HG03025 (cell line): Measurements from ENCODE around the gene BTG1.

Source experiments
- ATAC-seq: cut with Tn5 transposase; IDR thresholded peaks from one replicate; pipeline ENCODE4 v1.9.1; 2021; ENCODE audit warnings: mild to moderate bottlenecking, moderate library complexity; ENCODE audit not compliant: unreplicated experiment, low FRiP score

BTG1 gene, protein sequence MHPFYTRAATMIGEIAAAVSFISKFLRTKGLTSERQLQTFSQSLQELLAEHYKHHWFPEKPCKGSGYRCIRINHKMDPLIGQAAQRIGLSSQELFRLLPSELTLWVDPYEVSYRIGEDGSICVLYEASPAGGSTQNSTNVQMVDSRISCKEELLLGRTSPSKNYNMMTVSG

DNA sequence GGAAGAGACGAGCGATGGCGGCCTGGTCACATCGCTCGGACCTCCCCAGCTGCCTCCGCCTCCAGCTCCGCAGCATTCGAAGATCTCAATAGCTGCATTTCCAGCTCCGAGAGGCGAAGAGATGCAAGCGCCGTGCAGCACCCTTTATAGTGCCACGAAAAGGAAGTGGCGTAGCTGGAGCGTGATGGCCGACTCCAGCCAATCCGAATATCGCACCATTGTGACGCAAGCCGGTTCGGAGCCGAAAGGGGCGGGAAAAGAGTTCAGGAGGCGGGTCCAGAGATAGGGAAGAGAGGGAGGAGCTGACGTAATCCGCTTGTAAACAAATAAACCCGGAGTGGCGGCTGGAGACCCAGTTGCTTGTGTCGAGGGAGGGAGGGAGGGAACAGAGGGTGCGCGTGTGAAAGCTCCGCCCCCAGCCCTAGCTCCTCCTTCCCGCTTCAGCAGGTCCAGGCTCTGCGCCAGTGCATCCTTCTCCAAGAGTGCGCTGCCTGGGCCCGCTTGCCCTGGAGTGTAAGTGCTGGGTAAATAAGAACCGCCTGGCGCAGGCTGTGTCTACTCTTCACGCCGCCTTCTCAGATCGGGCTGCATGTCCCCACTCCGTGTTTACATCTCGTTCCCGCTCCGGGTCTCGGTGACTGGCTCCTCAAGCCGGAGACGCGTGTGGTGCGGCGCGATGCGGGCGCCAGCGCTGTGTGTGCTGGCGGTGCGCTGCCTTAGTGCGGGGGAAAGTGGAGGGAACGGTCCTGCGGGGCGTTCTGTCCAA, at the start of gene BTG1:
Gene BTG1 (minus strand): TSS at position 116 of the 766 bp plus-strand sequence. CDS start 311 bp downstream, outside the sequence.
- peak; percentile 65 for ATAC-seq

DNA sequence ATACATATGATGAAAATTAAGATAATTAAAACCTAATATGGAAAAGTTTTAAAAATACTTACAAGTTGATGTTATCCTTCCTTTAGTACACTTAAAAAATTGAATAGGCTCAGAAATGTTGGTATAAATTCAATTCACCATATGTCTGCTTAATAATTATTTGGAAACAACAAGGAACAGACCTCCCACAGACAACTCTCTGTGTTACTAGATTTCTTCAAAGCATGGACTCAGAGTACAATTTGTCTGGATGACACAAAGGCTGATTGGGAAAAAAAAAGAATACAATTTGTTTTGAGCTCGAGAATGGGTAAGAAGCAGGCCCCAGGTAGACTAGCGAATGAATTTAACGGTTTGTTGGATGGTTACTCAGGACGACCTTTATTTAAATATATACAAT, 48.9 kb upstream of the BTG1 start:
- ATAC-seq, result no peak

DNA sequence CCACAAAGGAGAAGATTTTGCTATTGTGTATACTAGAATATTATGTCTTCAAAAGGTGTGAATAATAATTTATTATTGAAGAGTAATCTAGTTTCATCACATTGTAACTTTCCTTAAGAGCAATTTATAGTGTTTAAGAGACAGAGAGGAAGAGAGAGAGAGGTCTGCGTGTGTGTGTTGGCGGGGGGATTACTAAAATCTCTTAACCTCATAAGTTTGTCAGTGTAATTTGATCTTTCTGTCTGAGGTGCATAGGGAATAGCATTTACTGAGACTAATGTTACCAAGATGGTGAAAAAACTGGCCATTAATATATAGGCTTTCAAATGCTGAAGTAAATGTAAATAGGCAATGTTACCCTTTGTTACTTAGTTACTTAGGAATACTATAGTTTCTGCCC, 48.2 kb upstream of the BTG1 start:
- ATAC-seq, result no peak

DNA sequence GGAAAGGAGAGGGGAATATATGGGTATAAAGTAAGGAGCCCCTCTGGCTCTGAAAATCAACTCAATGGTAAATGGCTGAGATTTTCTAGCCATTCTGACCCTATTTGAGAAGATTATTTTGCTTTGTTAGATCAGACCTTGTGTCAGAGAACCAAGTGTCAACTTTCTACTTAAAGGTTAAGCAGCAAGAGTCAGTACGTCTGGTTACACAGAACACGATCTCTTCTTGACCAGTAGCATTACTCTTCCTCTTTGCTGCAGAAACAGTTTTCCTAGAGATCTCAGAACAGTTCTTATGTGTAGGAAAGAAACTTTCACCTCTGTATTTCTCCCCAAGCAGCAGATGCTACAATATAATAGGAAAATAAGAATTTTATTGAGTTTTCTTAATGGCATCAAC, 47.4 kb upstream of the BTG1 start:
- ATAC-seq, result no peak

DNA sequence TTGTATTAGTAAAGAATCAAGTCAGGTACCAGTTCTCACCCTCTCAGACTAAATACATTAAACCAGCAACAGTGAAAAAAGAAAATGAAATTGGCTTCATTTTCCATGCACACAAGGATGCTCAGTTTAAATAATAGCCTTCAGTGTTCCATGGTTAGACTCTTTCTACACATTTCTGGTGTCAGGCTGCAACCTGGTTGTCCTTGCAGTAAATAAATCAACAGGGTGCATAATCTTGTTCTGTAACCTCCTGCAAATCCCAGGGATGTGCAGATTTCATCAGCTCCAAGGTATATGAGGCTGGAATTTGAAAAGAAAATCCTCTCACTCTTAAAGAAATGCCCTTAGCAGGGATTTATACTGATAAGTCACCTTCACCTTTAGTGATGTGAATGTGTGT, 46.7 kb upstream of the BTG1 start:
- no peak for ATAC-seq

DNA sequence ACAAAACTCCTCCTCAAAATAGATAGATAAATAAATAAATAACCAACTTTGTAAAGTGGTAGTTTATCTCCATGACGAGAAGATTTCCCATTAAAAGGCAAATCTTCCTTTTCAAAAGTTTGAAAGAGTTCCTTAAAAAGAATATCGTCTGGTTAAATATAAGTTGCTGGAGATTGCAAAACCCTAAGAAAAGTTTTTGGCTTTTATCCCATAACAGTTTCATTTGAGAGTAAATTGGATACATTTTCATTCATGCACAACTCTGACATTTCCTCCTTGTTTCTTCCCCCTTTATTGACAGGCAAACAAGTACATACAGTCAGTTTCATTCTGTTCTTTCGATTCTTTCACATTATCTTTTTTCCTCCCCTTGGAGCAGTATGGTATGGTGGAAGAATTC, 45.4 kb upstream of the BTG1 start:
- ATAC-seq, result no peak

DNA sequence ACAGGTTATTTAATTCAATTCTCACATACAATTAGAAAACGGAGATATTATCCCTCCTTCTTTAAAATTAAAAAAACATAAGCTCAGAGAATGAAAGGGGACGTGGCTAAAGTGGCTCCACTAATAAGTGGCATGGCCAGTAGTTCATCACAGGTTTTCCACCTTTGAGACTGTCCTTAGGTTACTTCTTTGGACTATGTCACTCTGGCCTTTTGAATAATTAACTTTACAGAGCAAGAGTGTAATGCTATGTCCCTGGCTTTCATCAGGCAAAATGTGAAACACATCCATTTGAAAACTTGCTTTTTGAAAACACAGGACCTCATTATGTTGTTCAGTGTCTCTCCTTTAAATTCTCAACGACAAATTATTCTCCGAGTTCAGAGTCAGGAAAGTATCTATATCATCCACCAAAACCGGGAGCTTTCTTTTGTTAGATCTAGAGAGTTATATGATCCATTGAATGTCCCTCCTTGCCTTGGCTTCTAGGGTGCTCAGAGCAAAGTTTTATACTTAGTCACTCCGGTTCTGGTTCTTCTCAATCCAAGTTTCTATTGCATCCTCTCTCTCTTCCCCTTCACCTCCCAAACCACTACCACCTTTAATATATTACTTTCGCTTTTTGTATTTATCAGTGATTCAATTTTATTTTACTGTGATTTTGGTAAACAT, 43.0 kb upstream of the BTG1 start:
- no peak for ATAC-seq

DNA sequence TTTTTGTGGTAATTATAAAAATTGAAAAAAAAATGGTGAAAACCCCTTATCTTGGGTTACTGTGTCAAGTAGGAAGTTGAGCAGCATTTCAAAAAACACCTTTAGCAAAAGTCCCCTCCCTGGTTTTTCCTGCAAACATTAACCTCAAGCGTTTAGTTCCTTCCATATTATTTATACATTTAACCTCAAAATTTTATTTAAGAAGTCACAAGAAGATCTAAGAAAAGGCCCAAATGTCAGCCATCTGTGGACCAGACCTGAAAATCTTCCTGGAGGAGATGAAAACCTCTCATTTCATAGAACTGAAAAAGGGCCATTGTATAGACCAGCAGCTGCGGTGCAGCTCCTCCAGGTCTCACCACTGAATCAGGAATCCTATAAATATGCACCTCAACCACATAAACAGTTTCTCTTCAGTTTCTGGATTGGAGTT, 40.4 kb upstream of the BTG1 start:
- ATAC-seq, result no peak

DNA sequence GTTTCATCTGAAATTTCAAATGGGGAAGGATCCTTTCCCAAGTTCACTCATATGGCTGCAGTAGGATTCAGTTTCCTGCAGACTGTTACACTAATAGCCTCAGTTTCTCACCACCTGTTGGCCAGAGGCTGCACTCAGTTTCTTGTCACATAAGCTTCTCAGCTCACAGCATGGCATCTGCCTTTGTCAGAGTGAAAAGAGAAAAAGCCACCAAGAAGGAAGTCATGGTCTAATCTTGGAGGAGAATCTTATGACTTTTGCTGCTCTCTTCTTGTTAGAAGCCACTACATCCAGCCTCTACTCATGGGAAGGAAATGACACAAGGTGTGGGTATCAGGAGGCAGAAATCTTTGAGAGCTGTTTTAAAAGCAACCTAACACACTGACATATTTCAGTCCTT, 39.4 kb upstream of the BTG1 start:
- ATAC-seq, result peak; percentile 70

DNA sequence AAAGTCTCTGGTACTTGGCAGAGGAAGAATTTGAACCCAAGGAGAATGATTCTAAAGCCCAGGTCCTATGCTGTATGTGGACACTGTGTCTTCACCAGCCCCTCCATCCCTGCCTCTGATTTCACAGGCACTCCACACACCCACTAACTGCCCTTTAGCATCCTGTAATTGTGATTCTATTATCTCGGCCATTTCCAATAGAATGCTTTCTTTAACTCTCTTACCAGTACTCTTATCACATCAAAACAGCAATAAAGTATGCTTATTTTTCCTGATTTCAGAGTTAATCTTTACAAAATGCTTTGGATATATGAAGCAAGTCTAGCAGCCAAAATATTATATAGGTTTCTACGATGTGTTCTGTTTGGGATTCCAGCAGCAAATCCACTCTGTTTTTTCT, 37.9 kb upstream of the BTG1 start:
- ATAC-seq, result no peak

DNA sequence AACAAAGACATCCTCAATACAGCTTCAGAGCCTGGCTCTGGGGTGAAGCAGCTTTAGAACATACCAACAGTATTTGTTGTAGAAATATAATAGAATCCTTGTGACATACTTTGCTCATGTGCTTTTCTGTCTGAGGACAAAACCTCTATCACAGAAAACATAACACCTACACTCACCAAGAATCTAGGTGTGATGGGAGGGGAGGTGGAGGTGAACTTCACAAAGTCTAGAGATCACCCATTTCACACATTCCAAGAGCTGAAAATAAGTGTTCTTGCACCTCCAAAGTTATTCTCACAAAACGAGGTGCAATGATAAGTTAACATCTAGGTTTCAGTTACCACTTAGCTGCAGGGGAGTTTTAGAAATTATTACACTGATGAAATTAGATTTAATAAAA, 32.7 kb upstream of the BTG1 start:
- no peak for ATAC-seq

DNA sequence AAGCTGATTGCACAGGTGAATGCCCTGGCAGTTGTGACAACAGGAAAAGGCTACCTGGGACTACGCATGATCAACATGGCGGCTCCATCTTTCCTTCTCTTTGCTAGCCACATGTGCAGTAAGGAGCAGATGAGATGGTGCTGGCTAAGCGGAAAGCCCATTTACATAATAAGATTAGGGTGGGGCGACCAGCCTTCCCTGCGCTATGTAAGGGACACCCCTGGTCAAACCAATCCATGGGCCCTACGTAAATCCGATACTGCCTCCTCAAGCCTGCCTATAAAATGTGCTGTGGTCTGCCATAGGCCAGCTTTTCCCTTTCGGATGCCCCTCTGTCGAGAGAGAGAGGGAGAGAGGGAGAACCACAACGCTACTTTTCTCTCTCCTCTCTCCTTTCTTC, 31.0 kb upstream of the BTG1 start:
- ATAC-seq, result no peak

DNA sequence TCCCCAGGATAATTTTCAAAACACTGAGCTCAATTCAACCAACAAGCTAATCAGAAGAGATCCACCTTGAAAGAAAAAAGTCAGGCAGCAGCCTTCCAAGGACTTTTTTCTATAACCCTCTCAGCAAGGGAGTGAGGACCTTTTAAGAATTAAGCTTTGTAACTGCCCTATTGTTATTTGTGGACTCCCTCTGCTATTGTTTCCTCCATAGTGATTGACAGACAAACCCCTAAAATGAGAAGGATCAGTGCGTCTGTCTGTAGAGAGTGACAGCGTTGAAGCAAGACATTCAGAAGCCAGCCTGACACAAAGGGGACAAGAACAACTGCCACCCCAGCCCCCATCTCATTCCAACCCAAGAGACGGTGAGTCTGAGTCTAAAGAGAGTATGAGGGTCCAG, 30.3 kb upstream of the BTG1 start:
- ATAC-seq, result no peak

DNA sequence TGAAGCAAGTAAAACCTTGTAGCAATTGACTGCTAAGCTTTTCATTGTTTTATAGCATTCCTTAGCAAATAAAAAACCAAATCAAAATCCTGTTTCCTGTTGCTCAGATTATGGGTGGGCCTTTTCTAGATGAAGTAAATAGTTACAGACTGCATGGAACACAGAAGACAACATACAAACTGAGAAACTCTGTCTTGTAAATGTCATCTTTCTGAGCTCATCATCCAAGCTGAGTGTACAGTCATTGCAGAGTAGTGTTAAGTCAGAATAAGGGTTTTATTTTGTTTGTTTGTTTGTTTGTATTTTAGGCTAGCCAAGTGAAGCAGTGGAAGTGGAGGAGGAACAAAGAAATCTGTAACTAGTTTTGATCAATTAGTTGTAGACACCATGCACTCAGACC, 24.4 kb upstream of the BTG1 start:
- ATAC-seq, result no peak

DNA sequence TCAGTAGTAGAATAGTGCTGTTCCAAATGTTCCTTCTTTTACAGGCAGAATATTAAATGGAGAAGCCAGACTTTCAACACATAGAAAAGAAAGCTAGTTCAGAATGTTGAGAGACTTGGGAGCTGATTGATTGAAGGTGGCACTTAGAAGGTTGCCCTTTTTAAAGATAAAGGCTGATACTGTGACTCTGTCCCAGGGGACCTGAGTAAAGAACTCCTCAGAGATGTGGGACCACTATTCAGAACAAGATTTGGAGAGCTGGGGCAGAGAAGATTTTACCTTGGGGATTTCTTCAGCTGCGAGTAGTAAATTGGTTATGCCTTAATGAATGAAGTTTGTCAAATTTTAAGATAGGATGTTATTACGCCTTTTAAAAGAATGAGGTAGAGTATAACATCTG, 21.4 kb upstream of the BTG1 start:
- no peak for ATAC-seq

DNA sequence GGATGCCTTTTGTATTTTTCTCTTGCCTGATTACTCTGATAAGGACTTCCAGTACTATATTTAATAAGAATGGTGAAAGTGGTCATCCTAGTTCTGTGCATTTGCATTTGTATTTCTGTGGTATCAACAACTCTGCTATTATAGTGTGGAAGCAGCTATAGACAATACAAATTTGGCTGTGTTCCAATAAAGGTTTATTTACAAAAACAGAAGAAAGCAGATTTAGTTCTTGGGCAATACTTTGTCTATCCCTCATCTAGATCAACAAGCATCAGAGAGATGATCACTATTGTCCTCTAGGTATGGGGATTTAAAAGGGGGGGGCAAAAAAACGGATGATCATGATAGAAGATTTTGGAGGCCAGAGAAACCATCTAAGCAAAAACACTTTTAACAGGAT, 19.1 kb upstream of the BTG1 start:
- no peak for ATAC-seq

DNA sequence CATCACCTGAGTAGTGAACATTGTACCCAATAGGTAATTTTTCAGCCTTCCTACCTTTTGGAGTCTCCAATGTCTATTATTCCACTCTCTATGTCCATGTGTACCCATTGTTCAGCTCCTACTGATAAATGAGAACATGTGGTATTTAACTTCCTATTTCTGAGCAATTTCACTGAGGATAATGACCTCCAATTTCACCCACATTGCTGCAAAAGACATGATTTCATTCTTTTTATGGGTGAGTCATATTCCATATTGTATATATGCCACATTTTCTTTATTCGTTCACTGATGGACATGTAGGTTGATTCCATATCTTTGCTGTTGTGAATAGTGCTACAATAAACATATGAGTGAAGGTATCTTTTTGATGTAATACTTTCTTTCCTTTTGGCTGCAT, 16.4 kb upstream of the BTG1 start:
- no peak for ATAC-seq

DNA sequence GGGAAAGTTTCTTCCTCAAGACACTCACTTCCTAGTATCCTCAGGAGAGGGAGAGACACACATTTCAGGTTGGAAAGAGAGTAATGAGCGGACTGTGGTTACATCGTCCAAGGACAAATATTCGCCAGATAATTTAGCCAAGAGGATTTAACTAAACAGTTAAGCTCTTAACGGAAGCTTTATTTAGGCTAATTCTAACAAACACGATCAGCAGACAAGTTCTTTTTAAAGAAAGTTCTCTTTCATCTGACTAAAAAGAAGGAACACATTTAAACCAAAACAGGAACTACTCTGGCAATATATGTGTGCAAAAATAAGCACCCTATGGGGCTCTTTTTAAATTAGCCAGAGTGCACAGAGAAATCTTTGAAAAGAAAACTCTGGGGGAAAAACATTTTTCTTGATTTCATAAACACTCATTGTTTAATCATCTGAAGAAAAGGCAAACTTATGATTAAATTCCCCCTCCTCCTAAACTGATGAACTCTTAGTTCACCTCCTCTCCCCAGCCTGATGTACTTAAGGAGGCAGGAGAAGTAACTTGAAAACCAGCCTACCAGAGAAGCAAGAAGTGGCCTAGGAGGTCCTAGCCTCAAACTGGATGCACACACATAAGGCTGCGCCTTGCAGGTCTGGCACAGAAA, 13.3 kb upstream of the BTG1 start:
- ATAC-seq, result peak; percentile 63

DNA sequence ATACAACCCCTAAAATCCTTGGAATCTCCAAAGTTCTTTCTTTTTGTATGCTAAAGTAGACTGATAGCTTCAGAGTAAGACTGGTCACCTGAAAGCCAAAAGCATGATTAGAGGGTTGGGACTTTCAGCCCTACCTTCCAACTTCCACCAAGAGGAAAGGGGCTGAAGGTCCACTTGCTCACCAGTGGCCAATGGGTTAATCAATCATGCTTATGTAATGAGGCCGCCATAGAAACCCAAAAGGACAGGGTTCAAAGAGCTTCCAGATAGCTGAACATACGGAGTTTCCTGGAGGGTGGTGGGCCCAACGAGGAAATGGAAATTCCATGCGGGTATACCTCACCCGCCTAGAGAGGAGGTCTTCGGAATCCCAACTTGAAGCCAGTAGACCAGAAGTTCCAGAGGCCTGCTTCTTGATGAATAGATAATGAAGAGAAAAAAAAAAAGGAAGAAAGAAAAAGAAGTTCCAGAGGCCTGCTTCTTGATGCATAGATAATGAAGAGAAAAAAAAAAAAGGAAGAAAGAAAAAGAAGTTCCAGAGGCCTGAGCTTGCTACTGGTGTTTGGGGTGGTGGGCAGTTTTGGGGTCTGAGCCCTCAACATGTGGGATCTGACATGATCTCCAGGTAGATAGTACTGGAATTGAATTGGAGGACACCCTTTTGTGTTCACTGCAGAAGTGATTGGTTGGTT, 11.2 kb upstream of the BTG1 start:
- no peak for ATAC-seq

DNA sequence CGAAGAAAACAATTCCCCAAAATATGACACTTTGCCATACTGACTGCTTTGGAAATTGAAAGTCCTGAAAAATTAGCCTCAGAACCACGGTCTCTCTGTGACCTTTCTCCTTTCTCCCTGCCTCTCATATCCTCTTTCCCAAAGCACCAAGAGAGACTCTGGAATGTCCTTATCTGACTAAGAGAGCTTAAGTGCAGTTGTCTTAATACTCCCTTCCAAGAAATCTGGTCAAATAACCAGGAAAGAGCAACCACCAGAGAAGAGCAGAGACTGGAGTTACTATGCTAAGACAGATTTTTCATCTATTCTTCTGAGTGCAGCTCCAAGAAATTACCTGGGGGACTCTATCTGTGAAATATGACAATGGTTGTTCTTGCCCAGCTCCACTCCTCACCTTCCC, 10.5 kb upstream of the BTG1 start:
- ATAC-seq, result no peak

DNA sequence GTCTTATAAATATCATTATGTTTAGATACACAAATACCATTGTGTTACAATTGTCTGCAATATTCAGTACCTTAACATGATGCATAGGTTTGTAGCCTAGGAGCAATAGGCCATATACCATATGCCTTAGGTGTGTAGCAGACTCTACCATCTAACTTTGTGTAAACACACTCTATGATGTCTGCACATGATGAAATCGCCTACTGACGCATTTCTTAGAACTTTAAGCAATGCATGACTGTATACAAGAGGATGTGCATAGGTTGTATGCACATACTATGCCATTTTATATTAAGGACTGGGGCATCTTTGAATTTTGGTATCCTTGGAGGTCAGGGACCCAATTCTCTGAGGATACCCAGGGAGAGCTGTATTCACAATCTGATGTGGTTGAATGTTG, 10.1 kb upstream of the BTG1 start:
- no peak for ATAC-seq
